Stimulated activated CD8-positive, alpha-beta memory T cell treated with anti-CD3 and anti-CD28 coated beads, Interleukin-4, amount 100 ng/mL, for 24 hours (primary cell): ENCODE results near the gene PHLDB1.
"Not testable (repeated sequence)": the region's sequence is repeated elsewhere in the genome, so short reads cannot be mapped to it uniquely, and the experiment has no call there.

Source experiments
- DNase-seq: peaks from one replicate; pipeline ENCODE4 v3.0.0-alpha.2; 2020; ENCODE audit warnings: low read depth

PHLDB1 gene

GRCh38 chr11:118607401-118608359 is at the start of gene PHLDB1:
Gene PHLDB1 (plus strand): TSS chr11:118607615. CDS start chr11:118613837, 6,222 bp downstream.
- no peak for DNase-seq

- DNase-seq = no peak
Observed at GRCh38 chr11:118560806-118561205, 46.6 kb upstream of the PHLDB1 start.

DNA sequence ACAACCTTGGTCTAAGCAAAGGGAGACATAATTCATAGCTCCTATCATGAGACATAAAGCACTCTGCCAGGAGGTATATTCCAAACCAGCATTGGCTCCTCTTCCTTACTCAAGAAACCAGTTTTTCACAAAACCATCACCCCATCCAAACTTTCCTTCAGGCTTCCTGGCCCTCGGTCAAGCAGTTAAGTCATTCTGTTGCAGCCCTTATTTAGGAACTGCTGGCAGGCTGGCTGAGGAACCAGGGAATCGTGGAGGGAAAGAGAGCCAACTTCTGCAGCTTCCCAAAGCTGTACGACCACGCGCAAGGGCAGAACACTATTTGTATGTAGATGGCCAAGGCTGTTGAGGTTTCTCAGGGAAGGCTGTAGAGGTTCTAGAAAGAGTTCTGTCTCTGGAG is 42.4 kb upstream of the PHLDB1 start:
- DNase-seq = no peak

- no peak for DNase-seq
Observed at GRCh38 chr11:118569670-118570069, 37.7 kb upstream of the PHLDB1 start.

GRCh38 chr11:118570787-118571186 is 36.6 kb upstream of the PHLDB1 start:
- no peak for DNase-seq

- DNase-seq = not testable (repeated sequence)
Observed at GRCh38 chr11:118571701-118572060, 35.7 kb upstream of the PHLDB1 start.

GRCh38 chr11:118572061-118572980 is 35.1 kb upstream of the PHLDB1 start, which contains the start of gene ARCN1:
Gene ARCN1 (plus strand): TSS chr11:118572409. CDS start chr11:118572548, 139 bp downstream.
- peak; percentile 65 for DNase-seq

- no peak for DNase-seq
Observed at GRCh38 chr11:118572981-118573550, 34.3 kb upstream of the PHLDB1 start.

DNA sequence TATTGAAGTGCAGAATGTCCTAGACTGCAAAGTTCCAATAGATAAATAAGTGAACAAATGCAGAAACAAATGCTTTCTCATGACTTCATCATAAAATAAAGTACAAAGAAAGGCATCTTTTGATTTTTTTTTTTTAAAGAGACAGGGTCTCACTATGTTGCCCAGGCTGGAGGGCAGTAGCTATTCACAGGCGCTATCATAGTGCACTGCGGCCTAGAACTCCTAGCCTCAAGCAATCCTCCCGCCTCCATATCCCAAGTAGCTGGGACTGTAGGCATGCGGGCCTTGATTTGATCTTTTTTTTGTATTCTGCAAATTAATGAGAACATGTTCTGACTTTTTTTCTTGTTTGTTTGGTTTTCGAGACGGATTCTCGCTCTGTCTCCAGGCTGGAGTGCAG is 32.8 kb upstream of the PHLDB1 start:
- no peak for DNase-seq

- not testable (repeated sequence) for DNase-seq
Observed at GRCh38 chr11:118577995-118578394, 29.4 kb upstream of the PHLDB1 start.

DNA sequence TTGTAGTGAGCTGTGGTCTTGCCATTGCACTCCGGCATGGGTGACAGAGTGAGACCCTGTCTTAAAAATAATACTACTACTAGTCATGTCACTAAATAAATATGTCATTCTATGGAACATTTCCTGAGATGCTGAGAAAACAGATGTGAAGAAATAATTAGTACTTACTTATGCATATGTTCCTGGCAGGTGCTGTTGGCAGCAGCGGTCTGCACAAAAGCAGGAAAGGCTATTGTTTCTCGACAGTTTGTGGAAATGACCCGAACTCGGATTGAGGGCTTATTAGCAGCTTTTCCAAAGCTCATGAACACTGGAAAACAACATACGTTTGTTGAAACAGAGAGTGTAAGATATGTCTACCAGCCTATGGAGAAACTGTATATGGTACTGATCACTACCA is 26.4 kb upstream of the PHLDB1 start:
- DNase-seq = no peak

GRCh38 chr11:118587952-118588351 is 19.5 kb upstream of the PHLDB1 start:
- no peak for DNase-seq

- no peak for DNase-seq
Observed at GRCh38 chr11:118592616-118593367, 14.6 kb upstream of the PHLDB1 start.

DNA sequence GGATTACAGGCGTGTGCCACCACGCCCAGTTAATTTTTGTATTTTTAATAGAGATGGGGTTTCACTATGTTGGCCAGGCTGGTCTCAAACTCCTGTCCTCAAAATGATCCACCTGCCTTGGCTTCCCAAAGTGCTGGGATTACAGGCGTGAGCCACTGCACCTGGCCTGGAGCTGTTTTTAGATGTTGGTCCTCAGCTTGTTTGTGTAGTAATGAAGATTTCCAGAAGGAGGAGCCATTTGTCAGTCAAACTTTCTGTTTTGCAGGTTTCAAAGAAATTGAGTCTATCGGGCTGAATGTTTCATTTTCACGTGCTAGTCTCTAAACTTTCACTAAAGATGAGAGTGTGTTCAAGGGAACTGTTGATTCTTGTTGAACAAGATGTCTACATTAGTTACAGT is 12.4 kb upstream of the PHLDB1 start:
- not testable (repeated sequence) for DNase-seq

DNA sequence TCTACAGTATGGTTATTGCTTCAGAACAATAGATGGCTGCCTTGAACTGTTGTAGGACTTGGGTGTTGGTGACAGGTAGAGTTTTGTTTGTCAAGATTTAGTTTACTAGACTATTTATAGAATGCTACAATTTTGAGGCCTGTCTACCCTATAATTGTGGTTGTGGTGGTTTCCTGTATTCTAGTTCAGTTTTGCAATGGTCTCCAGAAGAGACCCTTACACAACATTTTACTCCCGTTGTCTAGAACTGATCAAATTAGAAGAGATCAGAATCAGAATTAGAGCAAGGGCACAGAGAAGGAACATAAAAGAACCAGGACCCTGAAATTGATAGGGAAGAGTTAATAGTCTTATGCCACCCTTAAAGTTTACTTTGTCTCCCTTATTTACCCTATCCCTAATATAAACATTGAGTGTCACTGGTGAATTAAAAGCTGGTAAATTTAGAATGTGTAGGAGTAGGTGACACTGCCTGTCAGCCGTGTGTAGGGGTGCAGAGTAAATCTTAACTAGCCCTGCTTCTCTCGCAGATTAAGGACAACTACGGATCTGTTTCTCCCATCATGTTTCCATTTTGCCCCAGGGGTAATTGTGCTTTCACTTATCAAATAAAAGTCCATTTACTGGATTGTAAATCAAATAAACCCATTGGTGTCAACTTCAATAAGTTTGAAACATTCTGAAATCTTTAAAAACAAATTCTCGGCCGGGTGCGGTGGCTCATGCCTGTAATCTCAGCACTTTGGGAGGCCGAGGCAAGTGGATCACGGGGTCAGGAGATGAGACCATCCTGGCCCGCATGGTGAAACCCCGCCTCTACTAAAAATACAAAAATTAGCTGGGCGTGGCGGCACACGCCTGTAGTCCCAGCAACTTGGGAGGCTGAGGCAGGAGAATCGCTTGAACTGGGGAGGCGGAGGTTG is 10.9 kb upstream of the PHLDB1 start:
- no peak for DNase-seq

DNA sequence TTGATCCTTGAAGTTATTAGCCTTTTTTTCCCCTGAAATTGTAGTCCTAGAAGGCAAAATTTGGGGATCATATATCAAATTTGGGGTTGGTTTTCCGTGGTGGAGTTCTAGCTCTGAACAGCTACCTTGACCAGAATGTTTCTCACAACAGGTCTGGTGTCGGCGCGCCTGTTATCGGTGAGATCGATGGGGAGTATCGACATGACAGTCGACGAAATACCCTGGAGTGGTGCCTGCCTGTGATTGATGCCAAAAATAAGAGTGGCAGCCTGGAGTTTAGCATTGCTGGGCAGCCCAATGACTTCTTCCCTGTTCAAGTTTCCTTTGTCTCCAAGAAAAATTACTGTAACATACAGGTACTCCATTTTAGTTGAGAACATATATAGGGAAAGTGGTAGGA is 9.9 kb upstream of the PHLDB1 start:
- no peak for DNase-seq

GRCh38 chr11:118602331-118602730 is 5.1 kb upstream of the PHLDB1 start:
- DNase-seq = no peak

- not testable (repeated sequence) for DNase-seq
Observed at GRCh38 chr11:118603709-118604108, 3.7 kb upstream of the PHLDB1 start.

DNA sequence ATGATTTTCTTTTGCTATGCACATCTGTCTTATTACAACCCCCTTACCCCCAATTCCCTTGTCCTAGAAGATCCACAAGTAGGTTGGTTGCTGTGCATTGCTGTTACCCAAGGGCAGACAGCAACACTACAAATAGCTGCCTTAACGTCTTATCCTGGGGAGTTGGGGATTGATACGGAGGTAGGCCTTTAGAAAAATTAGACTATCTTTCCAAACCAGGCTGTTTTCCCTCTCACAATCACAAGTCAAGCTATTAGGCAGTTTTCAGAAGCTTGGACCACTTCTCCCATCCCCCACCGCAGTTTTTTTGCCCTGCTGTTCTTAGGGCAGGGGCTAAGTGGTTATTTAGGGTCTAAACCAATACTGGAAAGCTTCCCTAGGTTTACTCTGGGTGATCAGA is 2.8 kb upstream of the PHLDB1 start:
- DNase-seq = no peak

GRCh38 chr11:118605116-118605867 is 2.1 kb upstream of the PHLDB1 start:
- DNase-seq = no peak
